Keratinocyte (primary cell): ENCODE measurements around the gene NAIF1. TPM values are rescaled to one million over a fixed set of nuclear protein-coding genes. Genes with fewer than 3 reads are reported as not detected.

ENCODE experiments used
- DNase-seq: peaks from one replicate; pipeline ENCODE4 v3.0.0-alpha.2; 2011; ENCODE audit warnings: low read depth, missing footprints, low spot score
- FAIRE-seq: peaks from 2 replicates; lab custom pipeline; 2011; peaks lifted over from hg19 to GRCh38; lab: Jason Lieb, UNC
- H2AFZ ChIP-seq: 2 replicates; pipeline ENCODE4 v1.6.0; 2012; ENCODE audit warnings: low read length, control low read depth, inconsistent platforms; ENCODE audit not compliant: control insufficient read depth
- H3K27ac ChIP-seq: 2 replicates; pipeline ENCODE4 v1.5.1; 2011; ENCODE audit warnings: low read length; ENCODE audit not compliant: control insufficient read depth, insufficient read depth
- H3K27me3 ChIP-seq: 3 replicates; pipeline ENCODE4 v1.6.0; 2011; ENCODE audit warnings: low read length; ENCODE audit not compliant: control insufficient read depth, insufficient read depth; ENCODE audit errors: extremely low read depth
- H3K36me3 ChIP-seq, 2 experiments: 2 replicates in 1 of 2; 3 replicates in 1 of 2; pipeline ENCODE4 v1.5.1; 2011; ENCODE audit warnings: low read length in 2 of 2, mild to moderate bottlenecking in 1 of 2; ENCODE audit not compliant: control insufficient read depth in 2 of 2, insufficient read depth in 2 of 2; ENCODE audit errors: extremely low read depth in 1 of 2
- H3K4me1 ChIP-seq: 3 replicates; pipeline ENCODE4 v1.5.1; 2011; ENCODE audit warnings: low read length; ENCODE audit not compliant: control insufficient read depth, insufficient read depth; ENCODE audit errors: extremely low read depth
- H3K4me2 ChIP-seq: 3 replicates; pipeline ENCODE4 v1.6.0; 2011; ENCODE audit warnings: low read depth, low read length; ENCODE audit not compliant: control insufficient read depth, insufficient read depth; ENCODE audit errors: extremely low read depth
- H3K4me3 ChIP-seq, 3 experiments: fragments of 200-600 bp in 1 of 3; sonication (generic) in 1 of 3; 2 replicates in 2 of 3; 3 replicates in 1 of 3; pipeline ENCODE4 v1.5.1; 2011 to 2016; ENCODE audit warnings: low read length in 3 of 3, mild to moderate bottlenecking in 3 of 3, control low read depth in 2 of 3, inconsistent platforms in 1 of 3, low read depth in 1 of 3, mixed read lengths in 1 of 3, mixed run types in 1 of 3, moderate library complexity in 1 of 3; ENCODE audit not compliant: control insufficient read depth in 2 of 3, insufficient read depth in 2 of 3; ENCODE audit errors: extremely low read depth in 1 of 3
- H3K79me2 ChIP-seq: 2 replicates; pipeline ENCODE4 v1.6.0; 2012; ENCODE audit warnings: low read length; ENCODE audit not compliant: control insufficient read depth, insufficient read depth
- H3K9ac ChIP-seq: 3 replicates; pipeline ENCODE4 v1.6.0; 2011; ENCODE audit warnings: low read length; ENCODE audit not compliant: control insufficient read depth, insufficient read depth; ENCODE audit errors: extremely low read depth
- H3K9me1 ChIP-seq: 3 replicates; pipeline ENCODE4 v1.6.0; 2011; ENCODE audit warnings: low read length; ENCODE audit not compliant: control insufficient read depth, insufficient read depth; ENCODE audit errors: extremely low read depth
- H3K9me3 ChIP-seq: 2 replicates; pipeline ENCODE4 v1.5.1; 2012; ENCODE audit warnings: low read depth, low read length; ENCODE audit not compliant: control insufficient read depth
- H4K20me1 ChIP-seq: 3 replicates; pipeline ENCODE4 v1.6.0; 2011; ENCODE audit warnings: low read length; ENCODE audit not compliant: control insufficient read depth, insufficient read depth; ENCODE audit errors: extremely low read depth
- EZH2 ChIP-seq: IDR thresholded peaks from one replicate; pipeline ENCODE4 v1.6.1; 2012; ENCODE audit warnings: inconsistent platforms, mild to moderate bottlenecking, low read length, moderate library complexity
- dilution Hi-C: fragments of 300-500 bp; cut with MboI; formaldehyde crosslinking; loops from one replicate; pipeline ENCODE4 v1.7.0; 2020; ENCODE audit warnings: low sequenced_read_pairs; ENCODE audit not compliant: extremely low pct_ligation_motif_present
- polyA plus RNA-seq, 5 experiments: library from polyadenylated mRNA; depleted of rRNA in 3 of 5; stranded (reverse) in 3 of 5; stranded (forward) in 1 of 5; unstranded in 1 of 5; fragments of >200 nt; gene quantifications; 1 replicate in 1 of 5; 2 replicates in 3 of 5; 3 replicates in 1 of 5; pipeline versions ENCODE4 v1.2.1 to v1.2.3, GENCODE V29; 2011 to 2012; ENCODE audit warnings: missing spikeins in 2 of 5, low read depth in 1 of 5, low replicate concordance in 1 of 5
- TF ChIP-seq, protein P1 (sequence below), 3 experiments: IDR thresholded peaks in 1 of 3; conservative IDR thresholded peaks in 1 of 3; optimal IDR thresholded peaks in 1 of 3; 2 replicates in 2 of 3; 3 replicates in 1 of 3; pipeline versions ENCODE3 to v1.5.1; 2011; ENCODE audit warnings: low read length in 3 of 3, mild to moderate bottlenecking in 3 of 3, moderate library complexity in 2 of 3, control low read depth in 1 of 3, inconsistent platforms in 1 of 3; ENCODE audit not compliant: insufficient read depth in 2 of 3; ENCODE audit errors: extremely low read depth in 1 of 3

Gene NAIF1
- polyA plus RNA-seq, 1 donor (not counting 4 experiments of a cell fraction or from before 2014, with no cell fraction given), result 6.3 TPM

- H3K9me3 ChIP-seq, result no peaks in the 10 kb centered on the region
- H2AFZ ChIP-seq, result no peak overlapping the region
- H3K79me2 ChIP-seq, result peaks cover 12% of the 10 kb centered on the region
- no peaks in the 10 kb centered on the region for H3K9me1 ChIP-seq
- no peak for DNase-seq
- dilution Hi-C loops, result no loop called here
- no peaks in the 10 kb centered on the region for H3K27me3 ChIP-seq
- no peak for FAIRE-seq
- no peak overlapping the region for H3K4me2 ChIP-seq
- no peak overlapping the region for H3K9ac ChIP-seq
- H3K27ac ChIP-seq, result no peak overlapping the region
- no peak overlapping the region for H3K4me3 ChIP-seq
- TF ChIP-seq EZH2, result no peak
- TF ChIP-seq, protein P1, sequence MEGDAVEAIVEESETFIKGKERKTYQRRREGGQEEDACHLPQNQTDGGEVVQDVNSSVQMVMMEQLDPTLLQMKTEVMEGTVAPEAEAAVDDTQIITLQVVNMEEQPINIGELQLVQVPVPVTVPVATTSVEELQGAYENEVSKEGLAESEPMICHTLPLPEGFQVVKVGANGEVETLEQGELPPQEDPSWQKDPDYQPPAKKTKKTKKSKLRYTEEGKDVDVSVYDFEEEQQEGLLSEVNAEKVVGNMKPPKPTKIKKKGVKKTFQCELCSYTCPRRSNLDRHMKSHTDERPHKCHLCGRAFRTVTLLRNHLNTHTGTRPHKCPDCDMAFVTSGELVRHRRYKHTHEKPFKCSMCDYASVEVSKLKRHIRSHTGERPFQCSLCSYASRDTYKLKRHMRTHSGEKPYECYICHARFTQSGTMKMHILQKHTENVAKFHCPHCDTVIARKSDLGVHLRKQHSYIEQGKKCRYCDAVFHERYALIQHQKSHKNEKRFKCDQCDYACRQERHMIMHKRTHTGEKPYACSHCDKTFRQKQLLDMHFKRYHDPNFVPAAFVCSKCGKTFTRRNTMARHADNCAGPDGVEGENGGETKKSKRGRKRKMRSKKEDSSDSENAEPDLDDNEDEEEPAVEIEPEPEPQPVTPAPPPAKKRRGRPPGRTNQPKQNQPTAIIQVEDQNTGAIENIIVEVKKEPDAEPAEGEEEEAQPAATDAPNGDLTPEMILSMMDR (optimal IDR thresholded peaks at IDR 0.05 in 1 of 3, IDR thresholded peaks at IDR 0.05 in 1 of 3, conservative IDR thresholded peaks at IDR 0.05 in 1 of 3; ENCODE audit: extremely low read depth in 1 of 3, insufficient read depth in 2 of 3, low read length in 3 of 3), result no peak
- peaks cover 45 to 54% of the 10 kb centered on the region in 2 experiments for H3K36me3 ChIP-seq
- peaks cover 8% of the 10 kb centered on the region for H3K4me1 ChIP-seq
- H4K20me1 ChIP-seq, result no peaks in the 10 kb centered on the region
These were observed 37.1 kb upstream of the NAIF1 start for GRCh38 chr9:128104171-128104618.

- Histone ChIP-seq H3K79me2 (peaks cover 17% of the 10 kb centered on the region), H3K27me3 (no peaks in the 10 kb centered on the region), H3K4me2 (no peak overlapping the region), H3K36me3 (peaks cover 42 to 54% of the 10 kb centered on the region in 2 experiments), H3K27ac (no peak overlapping the region), H3K9ac (no peak overlapping the region), H4K20me1 (no peaks in the 10 kb centered on the region), H3K9me3 (no peaks in the 10 kb centered on the region), H3K4me1 (peaks cover 14% of the 10 kb centered on the region), H2AFZ (no peak overlapping the region), H3K4me3 (no peak overlapping the region), H3K9me1 (no peaks in the 10 kb centered on the region)
- no peak for DNase-seq
- TF ChIP-seq, protein P1 (optimal IDR thresholded peaks at IDR 0.05 in 1 of 3, IDR thresholded peaks at IDR 0.05 in 1 of 3, conservative IDR thresholded peaks at IDR 0.05 in 1 of 3; ENCODE audit: extremely low read depth in 1 of 3, insufficient read depth in 2 of 3, low read length in 3 of 3), result no peak
- TF ChIP-seq EZH2, result no peak
- dilution Hi-C loops, result no loop called here
- FAIRE-seq, result no peak
These were observed 36.5 kb upstream of the NAIF1 start for GRCh38 chr9:128103589-128103962.
